Neural crest cell (in vitro differentiated cells): ENCODE data around the gene CDH12. TPM values are rescaled to one million over a fixed set of nuclear protein-coding genes. Genes with fewer than 3 reads are reported as not detected.

Source experiments
- DNase-seq: peaks from one replicate; pipeline ENCODE4 v3.0.0; 2021; ENCODE audit warnings: low read depth, mixed read lengths, low spot score
- H3K27ac Mint-ChIP-seq: one replicate; pipeline ENCODE4 v1.8.0; 2021; ENCODE audit warnings: mild to moderate bottlenecking, mixed read lengths; ENCODE audit not compliant: unreplicated experiment
- H3K27me3 Mint-ChIP-seq: 2 replicates; pipeline ENCODE4 v1.8.0; 2021; ENCODE audit warnings: low read depth, mild to moderate bottlenecking, mixed read lengths
- H3K36me3 Mint-ChIP-seq: 2 replicates; pipeline ENCODE4 v1.8.0; 2021; ENCODE audit warnings: low read depth, mild to moderate bottlenecking, mixed read lengths
- H3K4me1 Mint-ChIP-seq: 2 replicates; pipeline ENCODE4 v1.8.0; 2021; ENCODE audit warnings: mixed read lengths
- H3K4me3 Mint-ChIP-seq: one replicate; pipeline ENCODE4 v1.8.0; 2021; ENCODE audit warnings: mild to moderate bottlenecking, mixed read lengths
- H3K9me3 Mint-ChIP-seq: 2 replicates; pipeline ENCODE4 v1.8.0; 2021; ENCODE audit warnings: mixed read lengths
- total RNA-seq: library from RNA; stranded (reverse); gene quantifications from 2 replicates; pipeline ENCODE4 v1.2.1, GENCODE V29; 2021
- TF ChIP-seq, protein P1 (sequence below): fragments of 200-600 bp; sonication (generic); conservative IDR thresholded peaks from 2 replicates; pipeline ENCODE4 v1.5.0; 2021; ENCODE audit warnings: antibody characterized with exemption, mild to moderate bottlenecking

The CDH12 gene
- total RNA-seq, 1 donor from 2014 or later, result 0.07 TPM

DNA sequence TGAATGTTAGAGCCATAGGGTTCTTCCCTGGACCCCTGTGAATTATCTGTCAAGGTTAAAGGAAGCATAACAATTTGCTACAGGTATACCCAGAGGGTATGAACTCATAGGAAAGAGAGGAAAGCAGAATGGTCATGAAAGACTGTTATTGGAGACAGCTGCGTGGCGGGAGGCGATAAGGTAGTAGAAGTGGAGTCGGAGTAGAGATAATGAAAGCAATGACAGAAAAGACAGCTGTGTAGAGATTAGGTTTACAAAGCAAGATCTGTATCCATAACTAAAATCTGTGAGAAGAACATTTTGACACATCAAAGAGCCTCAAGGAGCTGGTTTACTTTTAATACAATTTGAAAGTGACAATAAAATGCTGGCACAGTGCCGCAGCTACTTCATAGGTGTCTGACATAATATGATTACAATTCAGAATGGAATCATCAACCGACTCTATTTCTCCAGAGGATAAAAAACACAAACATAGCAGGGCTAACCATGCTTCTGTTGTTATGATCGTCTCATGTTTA, 603.9 kb downstream of the CDH12 start:
- Mint-ChIP-seq H3K4me3 (no peak overlapping the region), H3K27ac (no peak overlapping the region), H3K27me3 (peaks cover 10% of the 10 kb centered on the region), H3K36me3 (no peaks in the 10 kb centered on the region), H3K4me1 (no peaks in the 10 kb centered on the region), H3K9me3 (no peaks in the 10 kb centered on the region)
- DNase-seq, result no peak
- TF ChIP-seq, protein P1, sequence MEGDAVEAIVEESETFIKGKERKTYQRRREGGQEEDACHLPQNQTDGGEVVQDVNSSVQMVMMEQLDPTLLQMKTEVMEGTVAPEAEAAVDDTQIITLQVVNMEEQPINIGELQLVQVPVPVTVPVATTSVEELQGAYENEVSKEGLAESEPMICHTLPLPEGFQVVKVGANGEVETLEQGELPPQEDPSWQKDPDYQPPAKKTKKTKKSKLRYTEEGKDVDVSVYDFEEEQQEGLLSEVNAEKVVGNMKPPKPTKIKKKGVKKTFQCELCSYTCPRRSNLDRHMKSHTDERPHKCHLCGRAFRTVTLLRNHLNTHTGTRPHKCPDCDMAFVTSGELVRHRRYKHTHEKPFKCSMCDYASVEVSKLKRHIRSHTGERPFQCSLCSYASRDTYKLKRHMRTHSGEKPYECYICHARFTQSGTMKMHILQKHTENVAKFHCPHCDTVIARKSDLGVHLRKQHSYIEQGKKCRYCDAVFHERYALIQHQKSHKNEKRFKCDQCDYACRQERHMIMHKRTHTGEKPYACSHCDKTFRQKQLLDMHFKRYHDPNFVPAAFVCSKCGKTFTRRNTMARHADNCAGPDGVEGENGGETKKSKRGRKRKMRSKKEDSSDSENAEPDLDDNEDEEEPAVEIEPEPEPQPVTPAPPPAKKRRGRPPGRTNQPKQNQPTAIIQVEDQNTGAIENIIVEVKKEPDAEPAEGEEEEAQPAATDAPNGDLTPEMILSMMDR, result no peak

DNA sequence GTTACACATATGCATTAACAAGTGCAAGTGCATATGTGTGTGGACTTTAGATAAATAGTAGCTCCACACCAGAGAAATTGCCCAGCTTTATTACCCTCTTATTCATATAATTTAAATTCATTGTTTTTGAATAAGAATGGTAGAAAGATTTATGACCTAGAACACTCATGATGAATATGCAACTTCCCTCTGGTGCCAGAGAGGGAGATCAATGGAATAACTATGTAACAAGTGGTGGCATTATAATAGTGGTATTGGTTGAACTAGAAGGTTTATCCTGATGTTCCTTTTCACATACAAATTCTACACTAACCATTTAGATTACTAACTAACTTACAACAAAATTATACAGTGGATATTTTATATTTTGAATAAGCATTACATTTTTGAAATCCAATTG, 607.4 kb downstream of the CDH12 start:
- Mint-ChIP-seq H3K36me3 (no peaks in the 10 kb centered on the region), H3K9me3 (no peaks in the 10 kb centered on the region), H3K27ac (no peak overlapping the region), H3K4me3 (no peak overlapping the region), H3K27me3 (peaks cover 2% of the 10 kb centered on the region), H3K4me1 (no peaks in the 10 kb centered on the region)
- TF ChIP-seq, protein P1, result no peak
- DNase-seq, result no peak

DNA sequence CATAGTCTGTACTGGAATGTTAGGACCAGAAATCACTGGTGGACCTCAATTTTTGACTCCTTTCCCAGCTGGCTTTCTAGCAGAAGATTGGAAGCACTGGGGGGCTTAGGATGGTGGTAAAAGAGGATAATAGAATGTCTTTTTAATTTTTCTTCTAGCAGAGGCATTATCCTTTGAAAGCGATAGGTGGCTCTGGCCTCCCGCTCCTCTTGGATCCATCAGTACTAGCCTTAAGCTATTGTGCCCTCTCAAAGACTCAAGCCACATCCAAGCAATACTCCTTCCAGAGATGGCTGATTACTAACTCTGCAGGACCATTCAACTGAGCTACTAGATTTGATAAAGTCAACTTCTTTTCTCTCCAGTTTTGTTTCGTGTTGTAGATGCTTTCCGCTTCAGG, 610.6 kb downstream of the CDH12 start:
- H3K4me3 Mint-ChIP-seq, result no peak overlapping the region
- TF ChIP-seq, protein P1, result peak; percentile 46
- H3K36me3 Mint-ChIP-seq, result no peaks in the 10 kb centered on the region
- no peaks in the 10 kb centered on the region for H3K27me3 Mint-ChIP-seq
- no peak overlapping the region for H3K27ac Mint-ChIP-seq
- no peaks in the 10 kb centered on the region for H3K9me3 Mint-ChIP-seq
- no peak for DNase-seq
- H3K4me1 Mint-ChIP-seq, result no peaks in the 10 kb centered on the region

DNA sequence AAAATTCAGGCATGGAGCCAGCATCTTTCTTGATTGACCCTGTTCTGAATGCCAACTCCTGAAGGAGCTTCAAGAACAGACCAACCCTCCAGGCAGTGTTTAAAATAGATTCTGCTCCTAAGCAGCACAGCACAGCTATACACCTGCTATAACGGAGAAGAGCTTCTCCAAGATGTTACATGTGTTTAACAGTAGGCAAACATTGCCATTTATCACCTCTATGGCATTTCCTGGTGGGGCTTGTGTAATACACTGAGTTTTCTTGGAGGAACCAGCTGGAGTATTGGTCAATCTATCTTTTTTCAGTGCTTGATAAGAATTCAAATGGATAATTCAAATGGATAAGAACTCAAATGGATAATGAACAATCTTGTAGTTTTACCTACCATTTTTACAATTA, 615.1 kb downstream of the CDH12 start:
- no peak overlapping the region for H3K27ac Mint-ChIP-seq

DNA sequence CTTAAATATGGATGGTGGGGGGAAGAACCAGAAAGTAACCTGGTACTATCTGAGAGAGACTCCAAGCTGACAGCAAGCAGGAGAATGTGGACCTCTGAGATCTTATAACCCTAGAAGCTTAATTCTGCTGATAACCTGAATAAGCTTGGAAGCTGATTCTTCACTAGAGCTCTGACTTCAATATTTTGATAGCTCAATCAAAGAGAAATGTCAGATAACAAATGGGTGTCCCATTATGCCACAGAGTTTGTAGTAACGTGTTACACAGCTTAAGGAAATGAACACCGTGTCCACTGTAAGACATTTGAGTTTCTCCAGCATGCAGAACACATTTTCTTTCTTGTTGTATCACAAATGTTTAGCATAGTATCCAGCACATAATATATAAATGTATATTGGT, 626.7 kb downstream of the CDH12 start:
- no peaks in the 10 kb centered on the region for H3K9me3 Mint-ChIP-seq
- no peaks in the 10 kb centered on the region for H3K4me1 Mint-ChIP-seq
- no peaks in the 10 kb centered on the region for H3K36me3 Mint-ChIP-seq
- H3K4me3 Mint-ChIP-seq, result no peak overlapping the region
- H3K27ac Mint-ChIP-seq, result no peak overlapping the region
- TF ChIP-seq, protein P1, result no peak
- H3K27me3 Mint-ChIP-seq, result no peaks in the 10 kb centered on the region
- DNase-seq, result no peak

More for the DNA sequence above, 615.1 kb downstream of the CDH12 start:
- Mint-ChIP-seq H3K4me1 (no peaks in the 10 kb centered on the region), H3K4me3 (no peak overlapping the region), H3K9me3 (peaks cover 2% of the 10 kb centered on the region), H3K27me3 (no peaks in the 10 kb centered on the region), H3K36me3 (no peaks in the 10 kb centered on the region)
- TF ChIP-seq, protein P1, result no peak
- DNase-seq, result no peak

DNA sequence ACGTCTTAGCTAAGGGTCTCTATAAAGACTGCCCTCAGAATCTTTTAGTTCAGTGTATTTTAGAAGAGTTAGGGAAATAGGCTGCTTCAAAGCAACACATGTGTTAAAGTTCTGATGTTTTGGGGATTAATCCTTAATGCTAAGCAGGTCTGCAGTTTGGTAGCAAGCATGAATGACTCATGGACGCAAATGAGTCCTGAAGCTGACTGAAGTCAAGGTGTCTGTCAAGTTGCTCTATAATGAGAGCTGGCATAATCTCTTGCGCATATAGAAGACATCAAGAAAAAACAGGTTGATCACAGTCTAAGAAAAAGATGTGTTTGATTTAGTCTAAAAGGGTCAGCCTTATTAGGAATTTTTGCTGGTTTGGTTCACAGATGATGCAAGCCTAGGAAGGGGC, 630.1 kb downstream of the CDH12 start:
- Mint-ChIP-seq H3K4me3 (no peak overlapping the region), H3K27ac (no peak overlapping the region), H3K4me1 (no peaks in the 10 kb centered on the region), H3K27me3 (peaks cover 13% of the 10 kb centered on the region), H3K9me3 (no peaks in the 10 kb centered on the region), H3K36me3 (no peaks in the 10 kb centered on the region)
- TF ChIP-seq, protein P1, result no peak
- no peak for DNase-seq
